Sigmoid colon (tissue), 4 donors: ENCODE results near the gene MYRIP.
"Not testable (repeated sequence)": the region's sequence is repeated elsewhere in the genome, so short reads cannot be mapped to it uniquely, and the experiment has no call there.

ENCODE experiments used
- CTCF ChIP-seq, 4 experiments: fragments of 450-650 bp in 3 of 4; fragments of 200-600 bp in 1 of 4; IDR thresholded peaks; one replicate each; pipeline ENCODE4 v1.5.1; 2016 to 2019; ENCODE audit warnings: antibody characterized with exemption in 4 of 4, mild to moderate bottlenecking in 3 of 4, moderate library complexity in 2 of 4
- POLR2A ChIP-seq, 2 donors: fragments of 450-650 bp; IDR thresholded peaks; one replicate each; pipeline ENCODE4 v1.6.1; 2016; ENCODE audit warnings: antibody characterized with exemption in 2 of 2, mild to moderate bottlenecking in 2 of 2, moderate library complexity in 2 of 2
- POLR2AphosphoS5 ChIP-seq, 4 donors: sonication (generic); formaldehyde crosslinking; IDR thresholded peaks; one replicate each; pipeline ENCODE4 v1.6.1; 2017; ENCODE audit warnings: antibody characterized with exemption in 4 of 4

- not testable (repeated sequence) for TF ChIP-seq CTCF, POLR2AphosphoS5, POLR2A (IDR thresholded peaks at IDR 0.05)
Observed at GRCh38 chr3:39778168-39778567, 31.2 kb upstream of the MYRIP start.
